ENCODE measurements around the gene NELFCD. TPM values are rescaled to one million over a fixed set of nuclear protein-coding genes. Genes with fewer than 3 reads are reported as not detected.

NELFCD gene
- total and polyA plus RNA-seq, 10 of the 15 experiments (the other 5 are each of a cell fraction or from before 2014, with no cell fraction given): 8.9 to 109 (median 82.9) TPM

GRCh38 chr20:59006864-59007664, 26.0 kb downstream of the NELFCD start, which contains the start of gene CTSZ (continued):
- TF ChIP-seq BCL3 (IDR thresholded peaks at IDR 0.05; ENCODE audit: borderline replicate concordance, insufficient read depth, low read depth, low read length, poor library complexity, severe bottlenecking): peak; percentile 46
- TF ChIP-seq E4F1 (IDR thresholded peaks at IDR 0.05; ENCODE audit: borderline replicate concordance, partially characterized antibody): no peak
- TF ChIP-seq ZBTB4 (CRISPR knock-in tag; IDR thresholded peaks at IDR 0.05): no peak
- TF ChIP-seq TAF1 (IDR thresholded peaks at IDR 0.05; ENCODE audit: borderline replicate concordance, low read depth, low read length): peak; percentile 57; the same call in 1 of the 2 replicates
- TF ChIP-seq BHLHE40 (IDR thresholded peaks at IDR 0.05; ENCODE audit: borderline replicate concordance in 1 of 2, low read depth in 2 of 2, low read length in 1 of 2): peak in 1 of 2 experiments; percentile 87; a peak in 2 of 4 replicates
- TF ChIP-seq SMARCA5 (IDR thresholded peaks at IDR 0.05): peak; percentile 28; the same call in 1 of the 2 replicates
- TF ChIP-seq NR2F1 (conservative IDR thresholded peaks at IDR 0.05): peak; percentile 96
- TF ChIP-seq ZNF207 (IDR thresholded peaks at IDR 0.05; ENCODE audit: borderline replicate concordance): peak; percentile 42; the same call in 1 of the 2 replicates
- TF ChIP-seq YY1 (IDR thresholded peaks at IDR 0.05; ENCODE audit: low read depth, low read length): 0 out of 2 replicates have a peak, but pooled peaks have one; percentile 50
- TF ChIP-seq ZSCAN29 (IDR thresholded peaks at IDR 0.05): peak; percentile 64; the same call in 1 of the 2 replicates
- peak; percentile 20 for TF ChIP-seq POLR2AphosphoS5 (IDR thresholded peaks at IDR 0.05; ENCODE audit: low read length)
- TF ChIP-seq POLR2A (IDR thresholded peaks at IDR 0.05; ENCODE audit: low read depth, low read length): peak; percentile 70
- peak; percentile 32 for TF ChIP-seq GATAD2B (conservative IDR thresholded peaks at IDR 0.05; ENCODE audit: low read depth)
- TF ChIP-seq, protein P1, sequence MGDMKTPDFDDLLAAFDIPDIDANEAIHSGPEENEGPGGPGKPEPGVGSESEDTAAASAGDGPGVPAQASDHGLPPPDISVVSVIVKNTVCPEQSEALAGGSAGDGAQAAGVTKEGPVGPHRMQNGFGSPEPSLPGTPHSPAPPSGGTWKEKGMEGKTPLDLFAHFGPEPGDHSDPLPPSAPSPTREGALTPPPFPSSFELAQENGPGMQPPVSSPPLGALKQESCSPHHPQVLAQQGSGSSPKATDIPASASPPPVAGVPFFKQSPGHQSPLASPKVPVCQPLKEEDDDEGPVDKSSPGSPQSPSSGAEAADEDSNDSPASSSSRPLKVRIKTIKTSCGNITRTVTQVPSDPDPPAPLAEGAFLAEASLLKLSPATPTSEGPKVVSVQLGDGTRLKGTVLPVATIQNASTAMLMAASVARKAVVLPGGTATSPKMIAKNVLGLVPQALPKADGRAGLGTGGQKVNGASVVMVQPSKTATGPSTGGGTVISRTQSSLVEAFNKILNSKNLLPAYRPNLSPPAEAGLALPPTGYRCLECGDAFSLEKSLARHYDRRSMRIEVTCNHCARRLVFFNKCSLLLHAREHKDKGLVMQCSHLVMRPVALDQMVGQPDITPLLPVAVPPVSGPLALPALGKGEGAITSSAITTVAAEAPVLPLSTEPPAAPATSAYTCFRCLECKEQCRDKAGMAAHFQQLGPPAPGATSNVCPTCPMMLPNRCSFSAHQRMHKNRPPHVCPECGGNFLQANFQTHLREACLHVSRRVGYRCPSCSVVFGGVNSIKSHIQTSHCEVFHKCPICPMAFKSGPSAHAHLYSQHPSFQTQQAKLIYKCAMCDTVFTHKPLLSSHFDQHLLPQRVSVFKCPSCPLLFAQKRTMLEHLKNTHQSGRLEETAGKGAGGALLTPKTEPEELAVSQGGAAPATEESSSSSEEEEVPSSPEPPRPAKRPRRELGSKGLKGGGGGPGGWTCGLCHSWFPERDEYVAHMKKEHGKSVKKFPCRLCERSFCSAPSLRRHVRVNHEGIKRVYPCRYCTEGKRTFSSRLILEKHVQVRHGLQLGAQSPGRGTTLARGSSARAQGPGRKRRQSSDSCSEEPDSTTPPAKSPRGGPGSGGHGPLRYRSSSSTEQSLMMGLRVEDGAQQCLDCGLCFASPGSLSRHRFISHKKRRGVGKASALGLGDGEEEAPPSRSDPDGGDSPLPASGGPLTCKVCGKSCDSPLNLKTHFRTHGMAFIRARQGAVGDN (IDR thresholded peaks at IDR 0.05): peak; percentile 69; the same call in 1 of the 2 replicates
- no peak for TF ChIP-seq RAD51 (IDR thresholded peaks at IDR 0.05)
